Articular chondrocyte of knee joint (primary cell): ENCODE data around the gene TMEM273. TPM values are rescaled to one million over a fixed set of nuclear protein-coding genes. Genes with fewer than 3 reads are reported as not detected.

ENCODE experiments used
- total RNA-seq: library from RNA; depleted of rRNA; stranded (reverse); fragments of >200 nt; gene quantifications from 2 replicates; pipeline ENCODE4 v1.2.3, GENCODE V29; 2012

The TMEM273 gene
- not detected in 2 replicates for total RNA-seq

DNA sequence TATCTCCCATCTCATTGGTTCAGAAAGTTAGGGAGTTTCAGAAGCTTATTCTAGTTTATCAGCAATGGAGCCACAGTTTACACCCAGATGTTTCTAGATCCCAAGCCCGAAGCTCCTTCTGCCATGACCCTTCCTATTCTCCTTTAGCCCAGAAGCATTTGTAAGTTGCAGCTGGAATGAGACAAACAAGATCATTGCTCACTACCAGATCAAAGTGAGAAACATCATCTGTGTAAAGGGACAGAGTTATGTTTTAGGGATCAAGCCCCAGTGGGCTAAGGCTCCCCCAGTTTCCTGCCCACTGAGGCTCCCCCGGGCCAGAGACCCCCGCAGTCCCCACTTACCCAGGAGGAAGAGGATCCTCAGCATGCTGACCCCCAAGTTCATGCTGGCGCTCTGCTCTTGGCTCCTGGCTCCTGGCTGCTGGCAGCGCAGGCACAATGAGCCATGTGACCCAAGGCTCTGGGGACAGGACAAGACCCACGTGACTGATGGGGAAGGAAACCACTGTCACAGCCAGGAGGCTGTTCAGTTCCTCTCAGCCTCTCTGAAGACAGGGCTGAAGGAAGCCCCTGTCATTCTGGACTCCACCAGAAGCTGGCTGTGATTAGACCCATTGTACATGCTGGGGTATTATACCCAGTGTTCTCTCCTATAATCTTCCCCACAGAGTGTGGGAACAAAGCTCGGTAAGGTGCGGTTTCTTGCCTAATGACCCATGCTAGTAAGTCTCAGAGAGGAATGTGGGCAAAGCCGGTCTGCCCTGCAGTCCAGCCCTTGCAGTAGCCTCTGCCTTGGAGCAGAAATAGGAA is at the start of gene TMEM273:
TSS of gene TMEM273 (minus strand) at position 442 of the 812 bp plus-strand sequence. CDS start at position 387, 55 bp downstream.

DNA sequence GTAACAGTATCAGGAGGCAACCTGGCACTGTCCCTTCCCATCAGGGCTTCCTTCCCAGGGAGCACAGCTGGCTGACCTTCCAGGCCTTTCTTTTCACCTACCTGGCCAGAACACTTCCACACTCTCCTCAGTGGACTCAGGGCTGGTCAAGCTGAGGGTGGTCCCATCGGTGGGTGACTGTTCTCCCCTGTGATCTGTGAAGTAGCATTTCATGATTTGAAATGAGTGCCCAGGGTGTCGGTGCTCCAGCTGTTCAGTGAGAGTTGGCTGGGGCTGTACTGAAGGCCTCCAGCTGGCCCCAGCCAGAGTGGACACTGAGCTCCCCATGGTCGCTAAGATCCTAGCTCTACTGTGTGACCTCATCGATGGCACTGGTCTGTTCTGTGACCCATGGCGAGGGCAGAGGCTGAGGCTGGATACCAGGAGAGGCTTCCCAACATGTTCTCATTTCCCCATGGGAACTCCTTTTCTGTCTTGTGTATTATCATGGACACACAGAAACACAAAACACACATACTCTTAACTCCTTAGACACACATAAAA is 54.4 kb downstream of the TMEM273 start, which contains the start of gene FAM170B:
TSS of gene FAM170B (minus strand) at position 316 of the 543 bp plus-strand sequence. CDS start at position 213, 103 bp downstream.

GRCh38 chr10:49115015-49115795 is 73.0 kb downstream of the TMEM273 start, which contains the start of gene VSTM4:
Gene VSTM4 (minus strand): TSS chr10:49115522. CDS start chr10:49115485, 37 bp downstream.

Other genes starting within 250 kb of the TMEM273 start
- not detected in 2 replicates for gene LRRC18, start 248.6 kb downstream of the TMEM273 start, total RNA-seq
- 17.8 and 20.1 TPM in 2 replicates for gene VSTM4, start 72.9 kb downstream of the TMEM273 start, total RNA-seq
- not detected in 2 replicates for gene FAM170B, start 54.4 kb downstream of the TMEM273 start, total RNA-seq
- gene C10orf71, start 110.8 kb upstream of the TMEM273 start, total RNA-seq: under 0.01 TPM in 1 of 2 replicates, not detected in the other
- gene DRGX, start 207.7 kb upstream of the TMEM273 start, total RNA-seq: not detected in 2 replicates